ENCODE results near the gene SHLD1.

The SHLD1 gene

GRCh38 chr20:5827861-5828260, 77.7 kb downstream of the SHLD1 start:
- no peak for DNase-seq (ENCODE audit: extremely low read depth, low read depth)
- no peak overlapping the region for H3K4me3 ChIP-seq (replicated peaks; ENCODE audit: low read depth, low read length)

DNA sequence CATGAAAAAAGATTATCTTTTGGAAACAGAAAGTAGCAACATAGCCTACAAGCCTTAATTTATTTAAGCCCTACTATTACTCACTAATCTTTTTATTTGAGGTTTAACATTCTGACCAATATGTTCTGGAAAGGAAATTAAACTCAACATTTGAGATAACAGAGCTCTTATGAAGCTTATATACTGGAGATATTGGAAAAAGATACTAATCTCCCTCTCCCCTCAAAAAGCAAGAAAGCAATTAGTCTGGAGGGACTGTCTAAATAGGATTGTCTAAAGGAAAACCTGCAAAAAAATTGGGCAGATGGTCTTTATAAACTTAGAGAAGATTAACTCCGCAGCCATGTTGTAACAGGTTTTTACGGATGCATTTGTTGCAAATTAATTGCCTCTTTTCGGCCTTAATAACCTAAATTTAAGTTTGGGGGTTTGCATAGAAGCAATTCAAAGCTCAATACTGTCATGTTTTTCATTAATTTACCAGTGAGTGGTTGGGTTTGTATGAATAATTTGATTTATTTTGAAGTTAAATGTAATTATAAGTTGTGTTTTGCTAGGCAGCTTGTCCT, 79.1 kb downstream of the SHLD1 start:
- DNase-seq (ENCODE audit: extremely low read depth, low read depth): no peak
- no peak for TF ChIP-seq CTCF (IDR thresholded peaks at IDR 0.05; ENCODE audit: low read depth, low read length, missing control alignments)
- H3K4me3 ChIP-seq (replicated peaks; ENCODE audit: low read depth, low read length): no peak overlapping the region

More at GRCh38 chr20:5827861-5828260, 77.7 kb downstream of the SHLD1 start:
- TF ChIP-seq CTCF (IDR thresholded peaks at IDR 0.05; ENCODE audit: low read depth, low read length, missing control alignments): no peak

DNA sequence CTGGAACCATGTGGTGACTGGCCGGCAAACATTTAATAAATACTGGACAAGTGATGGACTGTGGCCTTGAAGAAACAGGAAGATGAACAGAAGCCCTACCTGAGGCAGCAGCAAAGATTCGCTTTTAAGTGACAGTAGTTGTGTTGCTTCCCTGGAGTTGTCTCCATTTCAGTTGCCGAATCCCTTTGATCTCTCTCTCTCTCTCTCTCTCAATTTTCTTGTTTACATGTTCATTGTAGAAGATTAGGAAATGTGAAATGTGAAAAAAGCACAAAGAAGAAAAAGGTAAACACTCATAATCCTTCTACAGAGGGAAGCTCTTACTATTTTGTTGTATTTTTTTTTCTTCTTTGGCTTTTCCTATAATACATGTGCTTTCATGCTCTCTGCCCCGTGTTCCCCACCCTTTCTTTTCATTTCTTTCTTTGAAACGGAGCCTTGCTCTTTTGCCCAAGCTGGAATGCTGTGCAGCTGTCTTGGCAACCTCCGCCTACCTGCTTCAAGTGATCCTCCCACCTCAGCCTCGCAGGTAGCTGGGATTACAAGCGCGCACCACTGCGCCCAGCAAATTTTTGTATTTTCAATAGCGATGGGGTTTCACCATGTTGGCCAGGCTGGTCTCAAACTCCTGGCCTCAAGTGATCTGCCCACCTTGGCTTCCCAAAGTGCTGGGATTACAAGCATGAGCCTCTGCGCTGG, 81.5 kb downstream of the SHLD1 start:
- no peak for DNase-seq (ENCODE audit: extremely low read depth, low read depth)
- H3K4me3 ChIP-seq (replicated peaks; ENCODE audit: low read depth, low read length): no peak overlapping the region
- TF ChIP-seq CTCF (IDR thresholded peaks at IDR 0.05; ENCODE audit: low read depth, low read length, missing control alignments): no peak

GRCh38 chr20:5833309-5833941, 83.2 kb downstream of the SHLD1 start:
- H3K4me3 ChIP-seq (replicated peaks; ENCODE audit: low read depth, low read length): no peak overlapping the region
- TF ChIP-seq CTCF (IDR thresholded peaks at IDR 0.05; ENCODE audit: low read depth, low read length, missing control alignments): no peak
- no peak for DNase-seq (ENCODE audit: extremely low read depth, low read depth)

DNA sequence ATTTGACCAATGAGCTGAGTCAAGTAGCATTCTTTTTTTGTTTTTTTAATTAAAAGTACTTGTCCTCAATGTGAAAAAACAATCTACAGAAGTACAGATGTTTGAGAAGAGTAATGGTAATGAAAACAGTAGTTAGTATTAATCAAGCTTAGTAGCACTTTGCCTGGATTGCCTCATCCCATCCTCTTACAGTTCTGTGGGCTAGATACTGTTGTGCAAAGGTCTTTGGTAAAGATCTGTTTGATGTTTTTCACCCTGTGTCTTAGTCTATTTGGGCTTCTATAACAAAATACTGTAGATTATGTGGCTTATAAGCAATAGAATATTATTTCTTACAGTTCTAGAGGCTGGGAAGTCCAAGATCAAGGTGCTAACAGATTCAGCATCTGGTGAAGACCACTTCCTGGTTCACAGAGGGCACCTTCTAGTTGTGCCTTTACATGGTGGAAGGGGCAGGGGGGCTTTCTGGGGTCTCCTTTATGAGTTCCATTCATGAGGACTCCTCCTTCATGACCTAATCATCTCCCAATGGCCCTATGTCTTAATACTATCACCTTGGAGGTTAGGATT, 84.3 kb downstream of the SHLD1 start:
- no peak for DNase-seq (ENCODE audit: extremely low read depth, low read depth)
- no peak for TF ChIP-seq CTCF (IDR thresholded peaks at IDR 0.05; ENCODE audit: low read depth, low read length, missing control alignments)
- no peak overlapping the region for H3K4me3 ChIP-seq (replicated peaks; ENCODE audit: low read depth, low read length)

GRCh38 chr20:5835321-5835821, 85.2 kb downstream of the SHLD1 start:
- DNase-seq (ENCODE audit: extremely low read depth, low read depth): peak; percentile 37
- H3K4me3 ChIP-seq (replicated peaks; ENCODE audit: low read depth, low read length): no peak overlapping the region
- no peak for TF ChIP-seq CTCF (IDR thresholded peaks at IDR 0.05; ENCODE audit: low read depth, low read length, missing control alignments)

Data from HFF-Myc (cell line).